ENCODE measurements around the gene RASGEF1C.

RASGEF1C gene

GRCh38 chr5:180069589-180070247 lies 139.3 kb downstream of the RASGEF1C start (continued):
- TF ChIP-seq ZNF518A (tag by site-specific recombination; conservative IDR thresholded peaks at IDR 0.05; ENCODE audit: low read depth), result no peak
- peak; percentile 78 for TF ChIP-seq ZNF600 (tag by site-specific recombination; IDR thresholded peaks at IDR 0.05)
- TF ChIP-seq ZBTB6 (tag by site-specific recombination; IDR thresholded peaks at IDR 0.05), result no peak
- no peak for TF ChIP-seq ZNF155 (tag by site-specific recombination; IDR thresholded peaks at IDR 0.05)
- peak; percentile 67 for TF ChIP-seq ZBTB17 (tag by site-specific recombination; IDR thresholded peaks at IDR 0.05)
- no peak for TF ChIP-seq ZNF544 (tag by site-specific recombination; IDR thresholded peaks at IDR 0.05)
- peak; percentile 31; the same call in 1 of the 2 replicates for TF ChIP-seq ZNF366 (tag by site-specific recombination; conservative IDR thresholded peaks at IDR 0.05)
- TF ChIP-seq, protein P1, sequence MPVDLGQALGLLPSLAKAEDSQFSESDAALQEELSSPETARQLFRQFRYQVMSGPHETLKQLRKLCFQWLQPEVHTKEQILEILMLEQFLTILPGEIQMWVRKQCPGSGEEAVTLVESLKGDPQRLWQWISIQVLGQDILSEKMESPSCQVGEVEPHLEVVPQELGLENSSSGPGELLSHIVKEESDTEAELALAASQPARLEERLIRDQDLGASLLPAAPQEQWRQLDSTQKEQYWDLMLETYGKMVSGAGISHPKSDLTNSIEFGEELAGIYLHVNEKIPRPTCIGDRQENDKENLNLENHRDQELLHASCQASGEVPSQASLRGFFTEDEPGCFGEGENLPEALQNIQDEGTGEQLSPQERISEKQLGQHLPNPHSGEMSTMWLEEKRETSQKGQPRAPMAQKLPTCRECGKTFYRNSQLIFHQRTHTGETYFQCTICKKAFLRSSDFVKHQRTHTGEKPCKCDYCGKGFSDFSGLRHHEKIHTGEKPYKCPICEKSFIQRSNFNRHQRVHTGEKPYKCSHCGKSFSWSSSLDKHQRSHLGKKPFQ (tag by site-specific recombination; IDR thresholded peaks at IDR 0.05), result 0 out of 2 replicates have a peak, but pooled peaks have one; percentile 4
- TF ChIP-seq, protein P2, sequence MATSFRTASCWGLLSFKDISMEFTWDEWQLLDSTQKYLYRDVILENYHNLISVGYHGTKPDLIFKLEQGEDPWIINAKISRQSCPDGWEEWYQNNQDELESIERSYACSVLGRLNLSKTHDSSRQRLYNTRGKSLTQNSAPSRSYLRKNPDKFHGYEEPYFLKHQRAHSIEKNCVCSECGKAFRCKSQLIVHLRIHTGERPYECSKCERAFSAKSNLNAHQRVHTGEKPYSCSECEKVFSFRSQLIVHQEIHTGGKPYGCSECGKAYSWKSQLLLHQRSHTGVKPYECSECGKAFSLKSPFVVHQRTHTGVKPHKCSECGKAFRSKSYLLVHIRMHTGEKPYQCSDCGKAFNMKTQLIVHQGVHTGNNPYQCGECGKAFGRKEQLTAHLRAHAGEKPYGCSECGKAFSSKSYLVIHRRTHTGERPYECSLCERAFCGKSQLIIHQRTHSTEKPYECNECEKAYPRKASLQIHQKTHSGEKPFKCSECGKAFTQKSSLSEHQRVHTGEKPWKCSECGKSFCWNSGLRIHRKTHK (tag by site-specific recombination; IDR thresholded peaks at IDR 0.05), result no peak
- TF ChIP-seq ZNF623 (tag by site-specific recombination; IDR thresholded peaks at IDR 0.05), result no peak
- TF ChIP-seq, protein P3, sequence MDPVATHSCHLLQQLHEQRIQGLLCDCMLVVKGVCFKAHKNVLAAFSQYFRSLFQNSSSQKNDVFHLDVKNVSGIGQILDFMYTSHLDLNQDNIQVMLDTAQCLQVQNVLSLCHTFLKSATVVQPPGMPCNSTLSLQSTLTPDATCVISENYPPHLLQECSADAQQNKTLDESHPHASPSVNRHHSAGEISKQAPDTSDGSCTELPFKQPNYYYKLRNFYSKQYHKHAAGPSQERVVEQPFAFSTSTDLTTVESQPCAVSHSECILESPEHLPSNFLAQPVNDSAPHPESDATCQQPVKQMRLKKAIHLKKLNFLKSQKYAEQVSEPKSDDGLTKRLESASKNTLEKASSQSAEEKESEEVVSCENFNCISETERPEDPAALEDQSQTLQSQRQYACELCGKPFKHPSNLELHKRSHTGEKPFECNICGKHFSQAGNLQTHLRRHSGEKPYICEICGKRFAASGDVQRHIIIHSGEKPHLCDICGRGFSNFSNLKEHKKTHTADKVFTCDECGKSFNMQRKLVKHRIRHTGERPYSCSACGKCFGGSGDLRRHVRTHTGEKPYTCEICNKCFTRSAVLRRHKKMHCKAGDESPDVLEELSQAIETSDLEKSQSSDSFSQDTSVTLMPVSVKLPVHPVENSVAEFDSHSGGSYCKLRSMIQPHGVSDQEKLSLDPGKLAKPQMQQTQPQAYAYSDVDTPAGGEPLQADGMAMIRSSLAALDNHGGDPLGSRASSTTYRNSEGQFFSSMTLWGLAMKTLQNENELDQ (tag by site-specific recombination; IDR thresholded peaks at IDR 0.05; ENCODE audit: low read depth), result no peak

GRCh38 chr5:180068519-180069090 lies 140.4 kb downstream of the RASGEF1C start:
- Histone ChIP-seq H3K36me3 (ENCODE audit: control insufficient read depth in 2 of 2, insufficient read depth in 1 of 2, low read length in 2 of 2) (no peaks in the 10 kb centered on the region), H3K4me1 (ENCODE audit: control insufficient read depth, insufficient read depth, low read length) (0 out of 2 replicates have a peak, but pooled peaks cover 4% of the 10 kb centered on the region), H3K4me3 (ENCODE audit: low read depth, low read length) (peak overlapping the region; percentile 17; the same call in 1 of the 2 replicates), H3K27ac (ENCODE audit: extremely low read depth, low read depth, low read length) (no peak overlapping the region), H3K9me3 (ENCODE audit: control insufficient read depth, insufficient read depth, low read depth, low read length) (no peaks in the 10 kb centered on the region)
- CTCF ChIA-PET, result no interaction called here
- POLR2A ChIA-PET, result no interaction called here
- TF ChIP-seq YY2 (tag by site-specific recombination; IDR thresholded peaks at IDR 0.05), result no peak
- peak; percentile 64; the same call in 1 of the 2 replicates for TF ChIP-seq ZNF664 (tag by site-specific recombination; IDR thresholded peaks at IDR 0.05)
- TF ChIP-seq ZNF292 (tag by site-specific recombination; IDR thresholded peaks at IDR 0.05; ENCODE audit: borderline replicate concordance, low read depth), result no peak
- TF ChIP-seq PATZ1 (tag by site-specific recombination; IDR thresholded peaks at IDR 0.05), result no peak
- peak; percentile 87 for TF ChIP-seq FEZF1 (tag by site-specific recombination; IDR thresholded peaks at IDR 0.05)
- no peak for TF ChIP-seq ZNF626 (tag by site-specific recombination; IDR thresholded peaks at IDR 0.05)
- no peak for TF ChIP-seq ZBTB20 (tag by site-specific recombination; IDR thresholded peaks at IDR 0.05)
- TF ChIP-seq PRDM6 (tag by site-specific recombination; IDR thresholded peaks at IDR 0.05), result peak; percentile 96
